GM19193 (cell line): Measurements from ENCODE around the gene SMAD7.

Experiments used
- POLR2A ChIP-seq: IDR thresholded peaks from 4 replicates; pipeline ENCODE4 v1.6.1; 2011; ENCODE audit not compliant: insufficient read depth, insufficient read length; ENCODE audit errors: extremely low read depth

SMAD7 gene

DNA sequence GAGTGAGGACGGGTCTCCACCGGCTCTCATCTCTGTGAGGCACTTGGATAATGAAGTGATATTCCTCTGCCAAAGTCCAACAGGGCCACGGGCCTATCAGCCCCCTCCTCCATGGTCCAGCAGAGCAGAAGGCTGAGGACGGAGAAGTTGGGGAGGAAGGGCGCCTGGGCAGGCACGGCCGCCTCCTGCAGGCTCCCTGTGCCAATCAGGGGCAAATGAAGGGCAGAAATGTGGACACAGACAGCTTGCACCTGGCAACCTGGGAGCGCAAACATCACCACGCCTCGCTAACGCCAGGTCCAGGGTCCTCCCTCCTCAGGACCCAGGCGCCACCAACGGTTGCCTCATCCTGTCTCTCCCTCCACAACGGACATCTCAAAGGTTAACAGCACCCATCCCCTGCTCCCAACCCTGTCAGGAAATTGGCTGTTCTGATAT, 24.3 kb downstream of the SMAD7 start:
- TF ChIP-seq POLR2A: no peak

DNA sequence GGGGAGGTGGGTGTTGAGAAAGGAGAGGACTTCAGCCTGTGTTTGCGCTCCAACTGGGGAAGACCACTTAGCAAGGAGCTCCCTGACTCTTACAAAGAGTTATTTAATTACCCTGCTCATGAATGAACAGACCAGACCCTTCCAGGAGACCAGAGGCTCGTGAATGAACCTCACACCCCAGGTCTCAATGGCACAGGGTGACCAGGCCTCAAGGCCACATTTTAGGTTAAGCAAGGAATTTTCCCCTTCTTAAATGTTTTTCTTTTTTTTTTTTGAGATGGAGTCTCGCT, 25.3 kb downstream of the SMAD7 start:
- TF ChIP-seq POLR2A: no peak

DNA sequence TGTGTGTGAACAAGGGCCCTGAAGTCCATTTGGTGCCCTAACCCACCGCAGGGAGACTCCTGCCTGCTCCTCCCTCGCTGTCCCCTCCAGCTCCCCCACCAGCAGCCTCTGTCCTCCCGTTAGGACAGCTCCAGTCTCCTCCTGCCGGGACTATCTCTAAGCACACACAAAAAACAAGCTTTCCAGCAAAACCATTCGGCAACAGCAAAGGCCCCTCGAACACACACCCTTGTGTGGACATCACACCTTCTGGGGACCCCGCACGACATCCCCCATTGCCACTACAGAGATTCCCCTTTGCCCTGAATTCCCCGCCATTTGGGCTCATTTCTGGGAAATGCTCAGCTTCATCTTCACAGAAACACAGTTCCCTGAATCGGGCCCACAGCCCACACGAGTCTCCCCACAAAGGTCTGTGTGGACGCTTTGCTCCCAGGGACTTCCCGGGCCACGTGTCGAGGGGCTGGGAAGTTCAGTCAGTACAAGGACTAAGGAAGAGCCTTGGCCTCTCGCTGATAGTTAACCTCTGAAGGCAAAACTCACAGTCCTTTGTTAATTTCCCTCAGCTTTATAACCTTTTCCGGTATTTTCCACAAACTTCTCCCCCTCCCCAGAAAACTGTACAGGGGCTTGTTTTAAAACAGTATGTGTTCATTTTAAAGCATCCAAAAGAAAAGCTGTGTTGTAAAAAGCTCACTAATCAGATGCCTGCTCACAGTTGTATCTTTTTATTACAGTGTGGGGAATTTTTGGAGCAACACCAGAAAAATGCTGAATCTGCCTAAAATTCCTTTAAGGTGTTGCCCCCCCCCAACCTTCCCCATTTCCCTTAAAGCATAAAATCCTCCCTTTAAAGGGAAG, 25.9 kb downstream of the SMAD7 start:
- no peak for TF ChIP-seq POLR2A

DNA sequence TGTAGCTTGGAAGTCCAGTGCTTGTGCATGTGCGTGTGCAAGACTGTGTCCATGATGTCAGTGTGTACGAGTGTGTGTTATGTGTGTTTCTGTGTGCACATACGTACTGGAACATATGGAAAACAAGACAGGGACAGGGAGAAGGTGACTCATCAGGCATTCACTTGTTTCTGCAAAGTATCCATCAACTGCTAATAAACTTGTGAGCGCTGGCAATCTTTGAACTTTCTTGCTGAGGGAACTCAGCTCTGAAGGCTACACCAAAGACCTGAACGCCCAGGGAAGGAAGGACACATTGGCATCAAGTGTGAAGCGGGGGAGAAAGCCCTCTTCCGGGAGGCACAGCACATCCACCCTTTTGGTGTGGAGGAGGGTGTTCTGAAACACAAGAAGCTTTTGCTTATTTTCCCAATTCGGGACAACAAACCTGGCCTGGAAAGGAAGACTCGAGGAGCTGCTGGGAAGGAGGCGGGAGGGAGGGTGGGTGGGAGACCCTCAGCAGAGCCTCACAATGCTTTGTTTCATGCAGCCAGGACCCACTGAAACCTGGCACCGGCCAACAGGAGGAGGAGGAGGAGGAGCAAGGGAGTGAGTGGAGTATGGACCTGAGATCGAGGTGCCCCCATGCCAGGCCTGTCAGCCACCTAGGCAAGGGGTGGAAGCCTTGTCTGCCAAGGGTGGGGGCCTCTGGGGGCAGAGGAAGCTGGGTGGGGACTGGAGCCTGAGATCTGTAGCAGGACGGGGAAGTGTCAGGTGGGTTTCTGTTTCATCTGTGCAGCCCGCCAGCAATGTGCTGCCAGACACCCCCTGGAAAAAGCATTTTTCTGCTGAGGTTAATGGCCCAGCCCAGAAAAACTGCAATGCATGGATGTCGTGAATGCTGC, 26.8 kb downstream of the SMAD7 start:
- no peak for TF ChIP-seq POLR2A

DNA sequence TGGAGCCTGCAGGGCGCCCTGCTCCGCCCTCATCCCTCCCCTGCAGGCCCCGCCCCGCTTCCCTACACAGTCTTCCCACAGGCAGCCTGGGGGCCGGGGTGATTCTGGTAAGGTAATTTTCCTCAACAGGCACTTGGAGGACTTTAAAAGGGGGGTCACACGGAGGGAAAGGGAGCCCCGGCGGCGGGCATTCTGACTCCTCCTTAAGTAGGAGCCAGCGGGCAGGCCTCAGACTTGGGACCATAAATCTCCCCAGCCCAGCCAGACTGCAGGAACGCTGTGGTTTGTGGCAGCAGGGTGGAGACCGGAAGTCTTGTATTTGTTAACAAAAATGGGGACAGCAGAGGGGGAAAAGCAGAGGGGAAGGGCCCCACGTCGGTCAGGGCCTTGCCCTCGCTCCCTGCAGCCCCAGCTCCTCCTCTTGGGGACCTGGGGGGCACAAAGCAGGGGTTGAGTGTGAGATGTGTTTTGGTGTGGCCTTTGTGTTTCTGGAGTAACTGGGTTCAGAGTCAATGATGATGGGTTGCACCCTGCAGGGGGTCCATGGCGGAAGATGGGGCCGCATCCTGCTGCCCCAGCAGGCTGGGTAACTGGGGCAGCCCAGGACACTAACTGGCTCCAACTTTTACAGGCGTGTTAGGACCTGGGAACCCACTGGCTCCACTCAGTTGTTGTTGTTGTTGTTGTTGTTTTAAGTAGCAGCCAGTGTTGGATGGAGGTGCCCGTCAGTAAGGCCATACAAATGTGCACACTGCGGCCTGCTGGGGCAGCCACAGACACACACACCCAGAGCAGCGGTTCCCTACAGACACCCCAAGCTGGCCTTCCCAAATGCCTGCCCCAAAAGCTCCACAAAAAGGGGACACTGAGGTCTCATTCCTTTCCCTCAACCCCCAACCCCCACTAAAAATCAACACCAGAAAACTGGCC, 27.7 kb downstream of the SMAD7 start:
- no peak for TF ChIP-seq POLR2A

DNA sequence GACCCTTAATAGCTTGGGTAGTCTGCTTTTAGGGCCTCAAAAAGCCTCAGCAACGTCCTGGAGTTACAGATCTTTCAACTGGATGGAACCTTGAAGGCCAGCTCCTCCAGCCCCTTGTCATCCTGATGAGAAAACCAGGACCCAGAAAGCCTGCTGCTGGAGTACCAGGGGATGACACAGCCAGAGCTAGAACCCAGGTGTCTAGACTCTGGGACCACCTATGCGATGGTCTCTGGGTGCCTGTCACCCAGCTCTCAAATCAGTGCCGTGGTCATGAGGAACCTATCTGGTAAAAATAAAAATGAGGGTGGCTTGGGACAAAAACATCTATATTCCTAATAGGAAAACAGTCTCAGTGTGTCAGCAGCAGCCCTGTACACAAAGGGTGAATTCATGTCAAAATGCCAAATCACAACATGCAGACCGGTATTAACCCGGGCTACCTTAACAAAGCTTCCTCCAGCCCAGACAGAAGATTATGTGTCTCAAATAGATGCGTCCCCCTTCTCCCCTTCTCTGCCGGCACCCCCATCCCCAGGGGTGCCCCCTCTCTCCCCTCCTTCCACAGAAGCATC, 28.5 kb downstream of the SMAD7 start:
- no peak for TF ChIP-seq POLR2A

DNA sequence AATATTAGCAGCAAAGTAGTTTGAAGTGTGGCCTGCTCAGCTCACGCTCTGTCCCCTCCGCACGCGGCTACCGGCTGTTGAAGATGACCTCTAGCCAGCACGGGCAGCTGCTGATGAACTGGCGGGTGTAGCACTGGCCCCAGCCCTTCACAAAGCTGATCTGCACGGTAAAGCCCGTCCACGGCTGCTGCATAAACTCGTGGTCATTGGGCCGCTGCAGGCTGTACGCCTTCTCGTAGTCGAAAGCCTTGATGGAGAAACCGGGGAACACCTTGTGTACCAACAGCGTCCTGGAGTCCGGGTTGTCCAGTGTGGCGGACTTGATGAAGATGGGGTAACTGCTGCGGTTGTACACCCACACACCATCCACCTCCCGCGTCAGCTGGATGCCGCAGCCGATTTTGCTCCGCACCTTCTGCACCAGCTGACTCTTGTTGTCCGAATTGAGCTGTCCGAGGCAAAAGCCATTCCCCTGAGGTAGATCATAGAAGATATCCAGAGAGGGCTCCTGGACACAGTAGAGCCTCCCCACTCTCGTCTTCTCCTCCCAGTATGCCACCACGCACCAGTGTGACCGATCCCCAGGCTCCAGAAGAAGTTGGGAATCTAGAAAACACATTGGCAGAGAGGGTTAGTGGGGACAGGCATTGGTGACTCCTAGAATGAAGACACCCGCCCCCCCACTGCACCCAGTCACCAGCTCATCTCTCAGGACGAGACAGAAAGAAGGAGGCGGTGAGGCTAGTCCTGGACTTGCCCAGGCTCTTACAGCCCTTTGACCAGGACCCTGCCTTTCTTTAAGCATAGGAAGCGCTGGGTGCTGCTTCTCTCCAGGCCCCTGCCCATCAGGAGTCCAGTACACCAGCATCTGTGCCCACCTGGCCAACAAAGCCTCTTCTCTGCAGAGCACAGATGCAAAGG, 29.2 kb downstream of the SMAD7 start:
- TF ChIP-seq POLR2A: no peak

DNA sequence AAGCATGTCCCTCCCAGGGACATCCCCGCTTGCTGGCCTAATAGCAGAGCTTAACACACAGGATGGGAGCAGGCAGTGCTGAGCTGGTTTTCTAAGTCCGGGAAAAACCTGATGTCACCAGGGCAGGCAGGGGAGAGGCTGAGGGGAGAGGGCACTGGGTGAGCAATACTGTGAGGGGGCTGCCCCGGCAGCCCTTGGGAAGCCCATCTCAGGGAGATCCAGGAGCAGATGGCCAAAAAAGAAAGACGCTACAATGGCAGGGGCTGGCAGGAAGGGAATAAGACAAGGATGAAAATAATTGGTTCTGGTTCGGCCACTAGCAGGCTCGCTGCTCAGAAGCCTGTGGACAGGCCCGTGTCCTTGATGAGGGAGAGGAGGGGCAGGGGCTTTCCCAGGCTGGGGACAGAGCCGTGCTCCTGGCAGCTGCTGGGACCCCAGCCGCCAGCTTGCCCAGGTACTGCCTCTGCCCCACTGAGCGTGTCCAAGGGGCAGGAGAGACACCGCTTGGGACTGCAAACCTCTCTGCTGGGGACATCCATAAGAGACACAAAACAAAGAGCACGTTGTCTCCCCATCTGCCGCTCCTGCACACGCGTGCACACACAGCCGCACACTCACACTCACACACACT, 30.2 kb downstream of the SMAD7 start:
- TF ChIP-seq POLR2A: no peak

DNA sequence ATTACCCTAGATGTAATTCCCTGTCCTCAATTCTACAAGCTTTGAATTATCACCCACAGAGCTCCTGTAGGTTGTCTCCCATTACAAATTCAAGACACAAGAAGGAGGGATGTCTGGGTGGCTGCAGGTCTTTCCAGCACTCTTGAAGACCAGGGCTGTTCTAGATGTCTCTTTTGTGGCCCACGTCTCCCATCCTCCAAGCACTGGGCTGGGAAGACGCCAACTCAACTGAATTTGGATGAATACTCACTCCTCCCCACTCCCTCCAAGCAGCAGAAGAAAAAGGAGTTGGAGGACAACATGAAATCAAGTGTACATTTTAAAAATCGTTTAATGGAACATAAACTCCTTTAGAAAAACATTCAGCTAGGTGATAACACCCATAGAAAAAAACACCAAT, 31.2 kb downstream of the SMAD7 start:
- TF ChIP-seq POLR2A: no peak

DNA sequence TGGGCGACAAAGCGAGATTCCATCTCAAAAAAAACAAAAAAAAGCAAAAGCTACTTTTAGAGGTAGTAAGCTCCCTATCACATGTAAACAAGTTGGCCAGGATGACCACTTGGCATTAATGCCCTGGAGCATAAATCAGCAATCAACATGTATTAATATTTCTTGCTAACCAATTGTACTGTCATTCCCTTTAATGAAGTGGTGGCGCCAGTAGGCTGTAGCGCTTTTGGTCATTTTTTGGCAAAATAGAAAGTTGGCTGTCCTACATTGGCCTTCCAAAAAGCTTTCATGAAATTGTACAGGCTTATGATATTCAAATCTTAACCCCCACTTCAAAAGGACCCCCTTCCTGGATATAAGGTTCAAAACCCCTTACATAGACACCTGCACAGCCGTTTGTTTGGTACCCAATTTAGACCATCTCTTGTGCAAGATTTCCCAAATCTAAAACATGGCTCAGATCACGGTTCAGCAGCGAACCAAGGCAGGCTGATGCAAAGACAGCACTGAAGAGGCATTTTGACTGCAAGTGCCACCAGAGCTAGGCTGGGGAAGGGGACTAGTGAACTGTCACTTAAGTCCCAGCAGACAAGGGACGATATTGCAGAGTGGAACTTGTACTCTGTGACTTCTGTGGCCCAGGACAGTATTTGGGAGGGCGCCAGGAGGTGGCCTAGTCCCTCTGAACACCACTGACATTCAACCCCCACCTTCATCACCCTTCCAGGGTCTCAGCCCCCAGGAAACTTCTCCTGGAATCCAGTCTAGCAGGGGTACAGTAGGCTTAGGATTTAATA, 31.9 kb downstream of the SMAD7 start:
- no peak for TF ChIP-seq POLR2A

DNA sequence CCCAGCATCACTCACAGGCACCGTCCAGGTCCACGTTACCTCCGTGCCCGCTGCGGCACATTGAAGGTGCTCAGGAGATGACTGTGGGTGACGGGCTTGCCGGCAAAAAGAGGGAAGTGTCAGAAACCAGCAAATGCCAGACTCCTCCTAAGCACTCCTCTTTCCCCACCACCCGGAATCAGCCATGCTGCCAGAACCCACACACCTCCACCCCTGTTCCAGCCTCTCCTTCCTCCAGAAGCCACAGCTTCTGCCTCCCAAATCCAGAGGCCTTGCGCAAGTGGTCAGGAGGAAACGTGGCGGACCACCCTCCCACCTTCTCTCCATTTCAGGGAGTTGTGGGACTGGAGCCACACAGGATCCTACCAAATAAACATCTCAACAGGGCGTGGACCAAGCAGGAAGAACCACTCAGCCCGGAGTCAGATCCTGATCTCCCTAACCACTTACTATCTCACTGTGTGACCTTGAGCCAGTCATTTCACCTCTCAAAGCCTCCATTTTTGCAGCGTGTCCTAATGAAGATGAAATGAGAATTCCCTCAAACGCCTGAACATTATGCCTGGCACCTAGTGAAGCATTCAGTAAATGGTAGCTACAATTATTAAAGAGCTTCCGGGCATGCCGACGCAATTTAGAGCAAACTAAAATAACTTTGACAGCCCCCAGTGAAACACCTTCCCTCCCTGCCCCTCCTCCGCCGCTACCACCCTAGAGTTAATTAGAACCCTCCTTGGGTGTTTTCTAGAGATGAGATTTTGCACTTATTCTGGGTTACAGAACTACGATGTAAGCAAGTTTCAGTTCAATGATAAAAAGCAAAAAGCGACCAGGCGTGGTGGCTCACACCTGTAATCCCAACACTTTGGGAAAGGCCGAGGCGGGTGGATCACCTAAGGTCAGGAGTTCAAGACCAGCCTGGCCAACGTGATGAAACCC, 32.9 kb downstream of the SMAD7 start:
- TF ChIP-seq POLR2A: no peak
